Measurements from ENCODE around the gene TMEM107.

Gene TMEM107

DNA sequence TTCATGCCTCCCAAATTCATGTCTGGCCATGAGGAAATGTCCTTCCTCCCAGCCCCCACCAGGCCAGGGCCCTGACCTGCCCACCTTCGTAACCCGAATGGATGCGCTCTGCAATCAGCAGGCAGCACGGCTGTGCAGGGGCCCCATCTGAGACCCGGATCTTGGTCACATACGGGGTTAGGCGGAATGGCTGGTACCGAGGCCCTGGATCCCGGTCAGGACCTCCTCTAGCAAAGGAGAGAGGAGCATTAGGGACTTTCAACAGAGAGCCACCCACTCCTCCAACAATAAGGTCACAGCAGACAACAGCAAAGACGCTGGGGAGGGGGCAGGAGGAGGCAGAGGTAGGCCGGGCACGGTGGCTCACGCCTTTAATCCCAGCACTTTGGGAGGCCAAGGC is 27.6 kb downstream of the TMEM107 start:
- DNase-seq: no peak

DNA sequence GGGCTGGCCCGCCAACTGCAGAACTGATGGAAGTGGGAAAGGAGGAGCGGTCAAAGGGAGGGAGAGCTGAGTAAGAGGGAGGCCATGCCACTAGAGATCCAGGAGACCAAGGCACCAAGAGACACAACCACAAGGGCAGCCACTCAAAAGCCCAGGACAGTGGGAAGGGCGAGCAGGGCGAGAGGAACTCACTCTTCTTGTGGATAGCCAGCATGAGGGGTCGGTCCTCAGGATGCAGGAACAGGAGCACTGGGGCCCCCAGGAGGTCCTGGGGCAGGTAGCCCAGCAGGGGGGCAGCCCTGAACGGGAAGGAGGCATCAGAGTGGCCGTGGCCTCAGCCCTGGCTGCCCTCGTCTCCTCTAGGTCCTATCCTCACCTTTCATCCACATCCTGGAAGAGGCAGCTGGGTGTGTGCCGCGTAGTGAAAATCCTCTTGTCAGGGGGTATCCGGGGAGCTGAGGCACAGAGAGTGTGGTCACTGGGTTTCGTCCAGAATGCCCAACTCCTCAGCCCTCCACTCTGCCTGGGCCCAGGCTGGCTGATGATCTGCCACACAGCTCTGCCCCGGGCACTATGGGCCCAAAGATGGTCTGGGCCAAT is 28.3 kb downstream of the TMEM107 start:
- DNase-seq: no peak

DNA sequence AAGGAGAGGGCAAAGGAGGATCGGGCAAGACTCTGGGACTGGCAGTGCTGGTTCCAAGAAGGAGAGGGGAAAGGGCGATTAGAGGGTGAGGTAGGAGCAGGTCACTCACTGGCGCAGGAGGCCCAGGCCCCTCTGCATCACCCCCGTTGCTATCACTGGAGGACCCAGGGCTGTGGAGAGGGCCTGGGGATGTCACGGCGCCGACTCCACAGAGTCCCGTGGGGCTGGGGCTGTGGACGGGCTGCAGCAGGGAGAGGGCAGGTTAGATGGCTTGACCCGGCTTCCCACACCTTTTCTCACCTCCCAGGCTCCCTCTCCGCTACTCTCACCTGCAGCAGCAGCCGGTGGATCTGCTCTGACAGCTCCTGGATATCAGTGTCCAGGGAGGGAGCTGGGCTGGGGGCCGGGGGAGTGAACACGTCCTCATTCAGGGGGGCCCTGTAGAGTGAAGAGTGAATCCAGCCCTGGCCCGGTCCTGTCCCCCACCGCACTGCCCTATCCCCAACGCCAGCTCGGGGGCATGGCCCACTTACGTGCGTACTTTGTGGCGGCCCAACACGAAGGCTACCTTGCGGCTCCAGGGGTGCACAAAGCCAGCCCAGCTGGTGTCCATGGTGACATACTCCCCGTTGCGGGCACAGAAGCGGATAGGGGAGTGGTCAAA is 28.9 kb downstream of the TMEM107 start:
- DNase-seq: no peak

- no peak for DNase-seq
These were observed 29.6 kb downstream of the TMEM107 start for GRCh38 chr17:8146381-8147140.

DNA sequence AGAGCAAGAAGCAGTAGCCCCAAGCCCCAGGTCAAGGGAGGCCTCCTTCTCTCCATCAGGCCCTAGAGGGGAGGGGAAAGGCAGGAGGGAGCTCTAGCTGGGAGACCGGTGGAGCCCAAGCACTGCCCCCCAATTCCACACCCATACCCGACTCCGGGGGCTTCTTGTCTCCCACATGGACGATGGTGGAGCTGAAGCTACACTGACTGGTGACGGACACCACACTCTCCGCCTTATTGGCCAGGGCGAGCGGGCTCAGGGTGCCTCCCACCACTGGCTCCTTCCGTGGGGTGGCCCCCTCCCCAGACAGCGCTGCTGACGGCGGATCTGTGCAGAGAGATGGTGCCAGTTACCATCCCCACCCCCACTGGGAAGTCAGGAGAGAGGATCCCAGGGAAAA is 30.4 kb downstream of the TMEM107 start:
- no peak for DNase-seq

GRCh38 chr17:8144401-8145231 is 31.6 kb downstream of the TMEM107 start:
- DNase-seq: no peak

GRCh38 chr17:8143581-8144400 is 32.4 kb downstream of the TMEM107 start:
- peak; percentile 23 for DNase-seq

GRCh38 chr17:8142887-8143580 is 33.1 kb downstream of the TMEM107 start:
- peak; percentile 24 for DNase-seq

GRCh38 chr17:8142158-8142886 is 33.9 kb downstream of the TMEM107 start:
- no peak for DNase-seq

- DNase-seq: no peak
These were observed 34.4 kb downstream of the TMEM107 start for GRCh38 chr17:8141741-8142140.

GRCh38 chr17:8141045-8141444 is 35.1 kb downstream of the TMEM107 start:
- DNase-seq: no peak

DNA sequence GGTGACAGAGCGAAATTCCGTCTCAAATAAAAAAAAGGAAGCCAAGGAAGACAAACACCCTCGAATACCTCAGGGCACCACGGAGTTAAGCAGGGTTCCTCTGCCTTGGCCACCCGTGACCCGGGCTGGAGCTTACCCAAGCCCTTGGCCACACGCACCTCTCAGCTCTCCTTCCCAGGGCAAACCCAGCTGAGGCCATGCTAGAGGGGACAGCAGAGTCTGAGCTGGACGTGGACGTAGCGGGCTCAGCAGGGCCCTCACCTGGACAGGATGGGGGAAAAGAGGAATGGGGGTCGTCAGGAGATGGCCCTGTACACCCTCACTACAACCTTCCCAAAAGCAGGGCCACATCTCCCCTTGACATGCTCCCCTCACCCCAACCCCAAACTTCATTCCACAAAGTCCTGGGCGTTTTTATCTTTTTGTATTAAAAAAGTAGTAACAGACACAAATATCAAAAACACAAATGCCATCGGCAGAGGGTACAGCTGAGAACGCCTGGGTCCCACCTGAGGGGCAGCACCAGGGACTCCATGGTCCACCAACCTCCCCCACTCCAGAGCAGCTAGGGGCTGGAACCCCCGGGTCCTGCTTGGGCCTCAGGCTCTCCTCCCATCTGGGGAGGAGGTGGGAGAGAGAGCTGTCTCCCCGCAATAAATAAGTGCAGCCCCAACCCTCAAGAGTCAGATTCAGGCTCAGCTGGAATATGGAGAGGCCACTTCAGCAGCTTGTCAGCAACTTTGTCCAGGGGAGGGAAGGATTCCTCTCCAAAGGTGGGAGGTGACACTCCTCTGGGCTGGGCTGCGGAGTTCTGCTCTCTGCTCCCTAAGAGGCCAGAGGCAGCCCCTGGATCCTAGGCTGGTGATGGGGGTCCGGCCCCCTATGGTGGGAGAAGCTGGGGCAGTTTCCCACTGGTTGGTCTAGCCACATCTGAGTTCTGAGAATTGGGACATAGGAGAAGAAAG is 35.8 kb downstream of the TMEM107 start:
- peak; percentile 30 for DNase-seq

GRCh38 chr17:8138672-8139371 is 37.4 kb downstream of the TMEM107 start:
- peak; percentile 95 for DNase-seq

- DNase-seq: no peak
These were observed 37.9 kb downstream of the TMEM107 start for GRCh38 chr17:8138374-8138671.

GRCh38 chr17:8137645-8138373 is 38.4 kb downstream of the TMEM107 start:
- peak; percentile 22 for DNase-seq

- DNase-seq: no peak
These were observed 42.2 kb downstream of the TMEM107 start for GRCh38 chr17:8133941-8134340.

DNA sequence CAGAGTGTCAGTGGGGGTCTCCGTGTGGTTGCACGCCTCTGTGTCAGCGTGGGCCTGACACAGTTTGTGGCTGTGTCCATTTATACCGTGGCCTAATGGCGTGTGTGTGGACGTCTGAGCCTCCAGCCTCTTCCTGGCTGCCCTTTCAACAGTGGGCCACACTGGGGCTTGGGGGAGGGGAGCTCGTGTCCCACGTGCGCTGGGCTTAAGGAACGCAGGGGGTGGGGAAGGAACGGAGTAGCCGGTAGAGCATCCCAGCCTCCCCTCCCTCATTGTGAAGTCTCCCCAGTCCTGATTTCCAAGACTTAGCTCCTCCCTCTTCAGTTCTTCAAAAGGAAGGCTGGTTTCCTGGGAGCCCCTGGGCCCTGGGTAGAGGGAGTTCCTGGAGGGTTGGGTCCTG is 42.8 kb downstream of the TMEM107 start:
- no peak for DNase-seq

DNA sequence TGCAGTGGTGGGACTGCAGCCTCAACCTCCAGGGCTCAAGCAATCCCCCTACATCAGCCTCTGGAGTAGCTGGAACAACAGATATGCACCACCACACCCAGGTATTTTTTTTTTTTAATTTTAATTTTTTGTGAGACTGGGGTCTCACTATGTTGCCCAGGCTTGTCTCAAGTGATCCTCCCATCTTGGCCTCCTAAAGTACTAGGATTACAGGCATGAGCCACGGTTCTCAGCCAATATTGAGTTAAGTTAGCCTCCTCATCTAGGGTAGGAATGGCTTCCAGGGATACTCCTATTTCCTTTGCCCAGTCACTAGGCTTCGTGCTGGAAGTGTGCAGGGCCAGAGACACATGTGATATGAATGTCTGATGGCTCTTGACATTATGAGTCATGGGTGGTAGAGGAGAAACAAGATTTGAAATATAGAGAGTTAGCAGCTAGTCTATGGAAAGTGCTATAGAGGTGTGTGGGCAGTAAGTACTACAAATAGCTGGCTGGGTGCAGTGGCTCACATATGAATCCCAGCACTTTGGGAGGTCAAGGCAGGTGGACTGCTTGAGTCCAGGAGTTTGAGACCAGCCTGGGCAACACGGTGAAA is 44.2 kb downstream of the TMEM107 start:
- no peak for DNase-seq
